Measurements from ENCODE around the gene HPGDS. TPM values are rescaled to one million over a fixed set of nuclear protein-coding genes. Genes with fewer than 3 reads are reported as not detected.

Gene HPGDS
- total and polyA plus RNA-seq, 2 experiments from 2014 or later = not detected

GRCh38 chr4:94307231-94307871 is 35.3 kb downstream of the HPGDS start:
- TF ChIP-seq EZH2 (IDR thresholded peaks at IDR 0.05; ENCODE audit: insufficient read depth, poor library complexity, severe bottlenecking) (no peak), EZH2phosphoT487 (IDR thresholded peaks at IDR 0.05; ENCODE audit: insufficient read depth, low read depth) (no peak)
- H3K27ac ChIP-seq = no peak overlapping the region
- no peak overlapping the region for H3K4me2 ChIP-seq (ENCODE audit: unreplicated experiment)
- H3F3A ChIP-seq (ENCODE audit: insufficient read depth) = no peaks in the 10 kb centered on the region
- 12 to 13% methylated on average over 4 of the region's 4 CpGs for WGBS, 2 experiments (ENCODE audit: low coverage in 1 of 2, low lambda C conversion rate in 2 of 2, missing lambda C conversion rate in 2 of 2)
- H3K4me3 ChIP-seq = no peak overlapping the region
- H4K20me1 ChIP-seq (ENCODE audit: insufficient read depth) = no peaks in the 10 kb centered on the region
- no peaks in the 10 kb centered on the region for H3K9me3 ChIP-seq (ENCODE audit: low read depth)
- no peaks in the 10 kb centered on the region for H3K36me3 ChIP-seq (ENCODE audit: low read depth)
- DNase-seq = peak; percentile 14
- H3K9ac ChIP-seq = no peak overlapping the region
- in situ Hi-C loops (cut with MboI) = no loop called here
- no peaks in the 10 kb centered on the region for H3K27me3 ChIP-seq (replicated peaks; ENCODE audit: insufficient read depth)
- peaks cover 5% of the 10 kb centered on the region; the same call in 1 of the 2 replicates for H3K4me1 ChIP-seq (ENCODE audit: insufficient read depth)
- no peaks in the 10 kb centered on the region for H3K79me2 ChIP-seq (ENCODE audit: insufficient read depth)
- H2AFZ ChIP-seq = no peak overlapping the region
- no peaks in the 10 kb centered on the region for H3K9me2 ChIP-seq (ENCODE audit: insufficient read depth)

DNA sequence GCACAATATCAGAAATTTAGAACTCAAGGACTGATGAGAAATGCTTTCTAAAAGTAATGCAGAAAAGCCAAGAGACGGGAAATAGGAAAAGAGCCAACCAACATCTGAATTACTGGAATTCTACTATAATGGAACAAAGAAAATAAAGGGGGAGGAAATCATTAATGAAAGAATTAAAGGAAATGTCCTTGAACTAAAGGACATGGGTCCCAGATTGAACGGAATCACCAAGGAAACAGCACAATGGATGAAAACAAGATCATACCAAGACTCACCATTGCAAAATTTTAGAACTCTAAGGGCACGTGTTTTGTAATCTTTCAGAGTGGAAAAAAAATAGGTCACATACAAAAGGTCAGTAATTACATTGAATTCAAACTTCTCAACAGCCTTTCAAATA is 35.9 kb downstream of the HPGDS start:
- no peak overlapping the region for H2AFZ ChIP-seq
- peaks cover 5% of the 10 kb centered on the region; the same call in 1 of the 2 replicates for H3K4me1 ChIP-seq (ENCODE audit: insufficient read depth)
- H3F3A ChIP-seq (ENCODE audit: insufficient read depth) = no peaks in the 10 kb centered on the region
- WGBS, 2 experiments (ENCODE audit: low coverage in 1 of 2, low lambda C conversion rate in 2 of 2, missing lambda C conversion rate in 2 of 2) = 39 to 41% methylated on average over 3 of the region's 3 CpGs
- TF ChIP-seq EZH2 (IDR thresholded peaks at IDR 0.05; ENCODE audit: insufficient read depth, poor library complexity, severe bottlenecking) (no peak), EZH2phosphoT487 (IDR thresholded peaks at IDR 0.05; ENCODE audit: insufficient read depth, low read depth) (no peak)
- H3K79me2 ChIP-seq (ENCODE audit: insufficient read depth) = no peaks in the 10 kb centered on the region
- H3K27me3 ChIP-seq (replicated peaks; ENCODE audit: insufficient read depth) = no peaks in the 10 kb centered on the region
- no peak overlapping the region for H3K4me2 ChIP-seq (ENCODE audit: unreplicated experiment)
- H3K9me3 ChIP-seq (ENCODE audit: low read depth) = no peaks in the 10 kb centered on the region
- in situ Hi-C loops (cut with MboI) = no loop called here
- no peak overlapping the region for H3K27ac ChIP-seq
- H3K4me3 ChIP-seq = no peak overlapping the region
- no peaks in the 10 kb centered on the region for H3K9me2 ChIP-seq (ENCODE audit: insufficient read depth)
- no peaks in the 10 kb centered on the region for H4K20me1 ChIP-seq (ENCODE audit: insufficient read depth)
- H3K9ac ChIP-seq = no peak overlapping the region
- peak; percentile 19 for DNase-seq
- H3K36me3 ChIP-seq (ENCODE audit: low read depth) = no peaks in the 10 kb centered on the region

- Histone ChIP-seq H3K9me2 (ENCODE audit: insufficient read depth) (no peaks in the 10 kb centered on the region), H2AFZ (no peak overlapping the region), H3K4me1 (ENCODE audit: insufficient read depth) (peaks cover 5% of the 10 kb centered on the region; the same call in 1 of the 2 replicates), H3K79me2 (ENCODE audit: insufficient read depth) (no peaks in the 10 kb centered on the region), H3K36me3 (ENCODE audit: low read depth) (no peaks in the 10 kb centered on the region), H3K9me3 (ENCODE audit: low read depth) (no peaks in the 10 kb centered on the region), H3F3A (ENCODE audit: insufficient read depth) (no peaks in the 10 kb centered on the region), H3K4me2 (ENCODE audit: unreplicated experiment) (no peak overlapping the region), H3K27ac (no peak overlapping the region), H3K4me3 (no peak overlapping the region), H3K27me3 (replicated peaks; ENCODE audit: insufficient read depth) (no peaks in the 10 kb centered on the region), H3K9ac (no peak overlapping the region), H4K20me1 (ENCODE audit: insufficient read depth) (no peaks in the 10 kb centered on the region)
- DNase-seq = no peak
- in situ Hi-C loops (cut with MboI) = no loop called here
- WGBS, 2 experiments (ENCODE audit: low coverage in 1 of 2, low lambda C conversion rate in 2 of 2, missing lambda C conversion rate in 2 of 2) = 86 to 92% methylated on average over 5 of the region's 5 CpGs
- TF ChIP-seq EZH2 (IDR thresholded peaks at IDR 0.05; ENCODE audit: insufficient read depth, poor library complexity, severe bottlenecking) (no peak), EZH2phosphoT487 (IDR thresholded peaks at IDR 0.05; ENCODE audit: insufficient read depth, low read depth) (no peak)
These were observed 37.0 kb downstream of the HPGDS start for GRCh38 chr4:94305466-94306225.

DNA sequence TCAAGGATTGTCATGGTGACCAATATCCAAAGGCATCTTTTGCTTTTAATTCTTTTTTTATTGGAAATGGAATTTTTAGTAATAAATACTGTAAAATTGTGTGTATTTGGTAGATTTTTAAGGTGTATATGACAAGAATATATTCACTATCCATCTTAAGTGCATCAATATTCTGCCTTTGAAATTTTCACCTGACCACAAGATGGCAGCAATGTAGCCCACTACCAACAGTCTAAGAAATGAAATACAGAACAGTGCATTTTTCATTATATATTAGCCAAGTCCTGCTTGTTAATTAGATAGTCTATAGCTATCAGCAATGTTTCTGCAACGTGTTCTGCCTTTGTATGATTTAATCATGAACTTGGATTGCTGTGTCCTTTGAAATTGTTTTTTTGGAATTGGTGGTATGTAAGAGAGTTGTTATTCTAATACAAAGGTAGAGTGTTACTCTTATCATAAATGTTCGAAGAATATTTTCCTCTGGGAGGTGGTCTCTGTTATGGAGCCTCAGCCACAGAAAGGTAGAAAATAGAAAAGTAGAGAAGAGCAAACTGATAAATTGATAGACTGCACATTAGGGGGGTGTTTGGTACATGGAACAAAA is 38.2 kb downstream of the HPGDS start:
- in situ Hi-C loops (cut with MboI) = no loop called here
- TF ChIP-seq EZH2 (IDR thresholded peaks at IDR 0.05; ENCODE audit: insufficient read depth, poor library complexity, severe bottlenecking) (no peak), EZH2phosphoT487 (IDR thresholded peaks at IDR 0.05; ENCODE audit: insufficient read depth, low read depth) (no peak)
- DNase-seq = peak; percentile 45
- Histone ChIP-seq H3K4me1 (ENCODE audit: insufficient read depth) (peaks cover 5% of the 10 kb centered on the region; the same call in 1 of the 2 replicates), H4K20me1 (ENCODE audit: insufficient read depth) (no peaks in the 10 kb centered on the region), H3K9me3 (ENCODE audit: low read depth) (no peaks in the 10 kb centered on the region), H3K4me2 (ENCODE audit: unreplicated experiment) (no peak overlapping the region), H3K79me2 (ENCODE audit: insufficient read depth) (no peaks in the 10 kb centered on the region), H3K36me3 (ENCODE audit: low read depth) (no peaks in the 10 kb centered on the region), H3K9ac (no peak overlapping the region), H2AFZ (no peak overlapping the region), H3K27ac (no peak overlapping the region), H3K9me2 (ENCODE audit: insufficient read depth) (no peaks in the 10 kb centered on the region), H3K27me3 (replicated peaks; ENCODE audit: insufficient read depth) (no peaks in the 10 kb centered on the region), H3K4me3 (no peak overlapping the region), H3F3A (ENCODE audit: insufficient read depth) (no peaks in the 10 kb centered on the region)
- WGBS, 2 experiments (ENCODE audit: low coverage in 1 of 2, low lambda C conversion rate in 2 of 2, missing lambda C conversion rate in 2 of 2) = 50 to 52% methylated on average over 2 of the region's 2 CpGs

Data from GM23248 (cell line).